Lower leg skin (tissue), 4 donors: ENCODE results near the gene SELENOO. TPM values are rescaled to one million over a fixed set of nuclear protein-coding genes. Genes with fewer than 3 reads are reported as not detected.

Experiments used
- DNase-seq, 2 donors: peaks; one replicate each; pipeline ENCODE4 v3.0.0-alpha.2; 2019; ENCODE audit warnings: low spot score in 2 of 2
- H3K4me3 ChIP-seq: fragments of 200-600 bp; sonication (generic); 2 replicates; pipeline ENCODE4 v1.5.1; 2017; ENCODE audit warnings: mild to moderate bottlenecking, low read depth; ENCODE audit not compliant: poor library complexity, severe bottlenecking
- POLR2A ChIP-seq, 2 donors: fragments of 450-650 bp; IDR thresholded peaks; one replicate each; pipeline ENCODE4 v1.6.1; 2016 to 2017; ENCODE audit warnings: antibody characterized with exemption in 2 of 2, mild to moderate bottlenecking in 1 of 2, moderate library complexity in 1 of 2
- WGBS, 2 donors: methylation state at CpG; one replicate each; pipeline ENCODE4 v1.1.5; 2018; 5-methylcytosine and 5-hydroxymethylcytosine counted together
- intact Hi-C: fragments of 100-400 bp; cut with DNase I; formaldehyde crosslinking; loops from one replicate; pipeline ENCODE4 v1.15.0; 2023; ENCODE audit warnings: low total_unique reads
- total RNA-seq, 4 donors: library from RNA; depleted of rRNA; stranded (reverse); fragments of >200 nt; gene quantifications; one replicate each; pipeline ENCODE4 v1.1.0, GENCODE V29; 2016
- TF ChIP-seq, protein P1 (sequence below), 3 donors: fragments of 450-650 bp; IDR thresholded peaks; one replicate each; pipeline ENCODE4 v1.5.1; 2016; ENCODE audit warnings: antibody characterized with exemption in 3 of 3, mild to moderate bottlenecking in 3 of 3, moderate library complexity in 2 of 3

SELENOO gene
- total RNA-seq, 4 donors from 2014 or later: 33.3 to 52.3 (median 43.1) TPM

- no peak overlapping the region for H3K4me3 ChIP-seq
- WGBS, 2 donors: 80 to 83% methylated on average over 24 to 26 of the region's 26 CpGs
- no peak for TF ChIP-seq POLR2A (IDR thresholded peaks at IDR 0.05)
- TF ChIP-seq, protein P1, sequence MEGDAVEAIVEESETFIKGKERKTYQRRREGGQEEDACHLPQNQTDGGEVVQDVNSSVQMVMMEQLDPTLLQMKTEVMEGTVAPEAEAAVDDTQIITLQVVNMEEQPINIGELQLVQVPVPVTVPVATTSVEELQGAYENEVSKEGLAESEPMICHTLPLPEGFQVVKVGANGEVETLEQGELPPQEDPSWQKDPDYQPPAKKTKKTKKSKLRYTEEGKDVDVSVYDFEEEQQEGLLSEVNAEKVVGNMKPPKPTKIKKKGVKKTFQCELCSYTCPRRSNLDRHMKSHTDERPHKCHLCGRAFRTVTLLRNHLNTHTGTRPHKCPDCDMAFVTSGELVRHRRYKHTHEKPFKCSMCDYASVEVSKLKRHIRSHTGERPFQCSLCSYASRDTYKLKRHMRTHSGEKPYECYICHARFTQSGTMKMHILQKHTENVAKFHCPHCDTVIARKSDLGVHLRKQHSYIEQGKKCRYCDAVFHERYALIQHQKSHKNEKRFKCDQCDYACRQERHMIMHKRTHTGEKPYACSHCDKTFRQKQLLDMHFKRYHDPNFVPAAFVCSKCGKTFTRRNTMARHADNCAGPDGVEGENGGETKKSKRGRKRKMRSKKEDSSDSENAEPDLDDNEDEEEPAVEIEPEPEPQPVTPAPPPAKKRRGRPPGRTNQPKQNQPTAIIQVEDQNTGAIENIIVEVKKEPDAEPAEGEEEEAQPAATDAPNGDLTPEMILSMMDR (IDR thresholded peaks at IDR 0.05): no peak
- intact Hi-C loops: no loop called here
- no peak for DNase-seq
Measured at GRCh38 chr22:50173311-50173982, 27.4 kb upstream of the SELENOO start.

- intact Hi-C loops: no loop called here
- 92 to 94% methylated on average over 5 to 6 of the region's 6 CpGs for WGBS, 2 donors
- TF ChIP-seq, protein P1 (IDR thresholded peaks at IDR 0.05): no peak
- H3K4me3 ChIP-seq: no peak overlapping the region
- DNase-seq: no peak
Measured at GRCh38 chr22:50173983-50174355, 26.8 kb upstream of the SELENOO start.

DNA sequence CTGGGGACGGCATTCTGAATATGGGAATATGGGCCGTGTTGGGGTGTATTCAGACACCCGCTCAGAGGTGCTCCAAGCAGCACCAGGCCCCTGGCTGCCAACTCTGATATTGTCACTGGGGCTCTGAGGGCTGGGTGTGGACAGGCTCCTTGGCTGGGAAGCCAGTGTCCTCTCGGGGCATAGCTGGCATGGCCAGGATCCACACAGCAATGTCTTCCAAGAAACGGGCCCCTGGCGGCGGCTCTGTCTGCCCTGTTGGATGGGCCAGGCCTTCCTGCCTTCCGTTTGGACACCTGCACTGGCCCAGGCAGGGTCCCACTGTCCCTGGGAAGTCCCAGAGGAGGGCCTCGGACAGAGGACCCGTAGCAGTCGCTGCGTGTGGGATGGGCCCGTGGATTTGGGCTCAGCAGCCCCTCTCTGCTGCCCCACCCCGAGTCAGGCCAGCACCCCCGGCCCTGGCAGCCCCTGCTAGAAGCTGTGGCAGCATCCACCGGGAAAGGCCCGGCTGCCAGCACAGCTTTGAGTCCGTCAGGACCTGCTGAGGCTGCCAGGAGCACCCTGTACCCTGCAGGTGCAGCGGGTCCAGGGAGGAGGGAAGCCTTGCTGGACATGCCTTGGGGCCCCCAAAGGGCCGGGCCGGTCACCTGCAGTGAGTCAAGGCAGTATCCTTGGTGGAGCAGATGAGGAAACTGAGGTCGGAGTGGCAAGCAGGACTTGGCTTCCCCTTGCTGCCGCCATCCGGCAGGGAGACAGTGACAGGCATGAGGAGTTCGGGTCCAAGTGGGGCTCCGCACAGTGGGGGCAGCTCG is 26.2 kb upstream of the SELENOO start:
- intact Hi-C loops: no loop called here
- H3K4me3 ChIP-seq: no peak overlapping the region
- TF ChIP-seq POLR2A (IDR thresholded peaks at IDR 0.05): no peak
- TF ChIP-seq, protein P1 (IDR thresholded peaks at IDR 0.05): no peak
- WGBS, 2 donors: 76 to 82% methylated on average over 14 to 27 of the region's 27 CpGs
- DNase-seq: no peak

DNA sequence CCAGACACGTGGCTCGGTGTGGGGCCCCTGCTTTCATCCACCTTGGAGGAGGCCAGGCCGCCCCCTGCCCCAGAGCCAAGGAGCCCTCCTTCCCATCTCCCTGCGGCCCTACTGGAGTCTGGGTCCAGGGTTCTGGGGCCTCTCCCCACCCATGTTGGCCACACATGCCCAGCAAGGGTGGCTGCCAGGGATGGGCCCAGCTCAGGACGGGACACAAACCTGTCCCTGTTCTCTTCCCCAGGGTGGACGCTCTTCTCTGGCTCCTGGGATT is 25.7 kb upstream of the SELENOO start:
- WGBS, 2 donors: 83 to 85% methylated on average over 5 to 6 of the region's 6 CpGs
- TF ChIP-seq, protein P1 (IDR thresholded peaks at IDR 0.05): no peak
- TF ChIP-seq POLR2A (IDR thresholded peaks at IDR 0.05): no peak
- no peak overlapping the region for H3K4me3 ChIP-seq
- DNase-seq: no peak
- intact Hi-C loops: no loop called here

GRCh38 chr22:50175921-50176849 is 24.6 kb upstream of the SELENOO start:
- WGBS, 2 donors: 78 to 81% methylated on average over 25 to 26 of the region's 27 CpGs
- H3K4me3 ChIP-seq: no peak overlapping the region
- TF ChIP-seq, protein P1 (IDR thresholded peaks at IDR 0.05): no peak
- no peak for TF ChIP-seq POLR2A (IDR thresholded peaks at IDR 0.05)
- intact Hi-C loops: no loop called here
- DNase-seq: no peak
